GM12878 (cell line): ENCODE results near the gene MCAT. TPM values are rescaled to one million over a fixed set of nuclear protein-coding genes. Genes with fewer than 3 reads are reported as not detected.

Experiments
- ATAC-seq: fragments of 200-7000 bp; cut with Tn5 transposase; 3 replicates; pipeline ENCODE4 v1.9.1; 2020; ENCODE audit warnings: mild to moderate bottlenecking, moderate library complexity
- BruUV-seq: library from RNA; stranded (reverse); fragments of 400-500 nt; replicated peaks from 2 replicates; lab custom pipeline; 2021; lab: Mats Ljungman, UMichigan
- CTCF ChIA-PET: fragments of 300-600 bp; sonication (Branson Sonifier 250); formaldehyde crosslinking; extraction: SDS; loops from one replicate; lab custom pipeline; 2021; ENCODE audit warnings: inconsistent platforms; lab: Yijun Ruan, JAX
- POLR2A ChIA-PET: fragments of 350-600 bp; formaldehyde crosslinking; extraction: SDS; loops from one replicate; lab custom pipeline; 2021; ENCODE audit warnings: inconsistent platforms; lab: Charles Lee
- RAD21 ChIA-PET: fragments of 300-600 bp; sonication (Branson Sonifier 250); formaldehyde crosslinking; loops from one replicate; lab custom pipeline; 2023; ENCODE audit warnings: antibody characterized with exemption; ENCODE audit not compliant: unreplicated experiment; lab: Charles Lee
- SMC1A ChIA-PET: fragments of 300-600 bp; sonication (Branson Sonifier 250); formaldehyde crosslinking; loops from one replicate; lab custom pipeline; 2023; ENCODE audit not compliant: unreplicated experiment, uncharacterized antibody; lab: Charles Lee
- DNase-seq: peaks from one replicate; pipeline ENCODE4 v3.0.0-alpha.2; 2011; ENCODE audit warnings: low read depth, low spot score
- FAIRE-seq: peaks from 3 replicates; lab custom pipeline; 2011; peaks lifted over from hg19 to GRCh38; lab: Jason Lieb, UNC
- H2AFZ ChIP-seq: 2 replicates; pipeline ENCODE4 v1.6.0; 2011; ENCODE audit warnings: low read depth, low read length, control low read depth; ENCODE audit not compliant: control insufficient read depth
- H3K27ac ChIP-seq: 2 replicates; pipeline ENCODE4 v1.5.1; 2011; ENCODE audit warnings: control low read depth; ENCODE audit not compliant: control insufficient read depth, insufficient read depth
- H3K27me3 ChIP-seq, 2 experiments: replicated peaks in 1 of 2; 2 replicates each; pipeline versions ENCODE4 v1.6.0 to v1.6.1; 2011; ENCODE audit warnings: low read length in 1 of 2; ENCODE audit not compliant: control insufficient read depth in 2 of 2, insufficient read depth in 2 of 2
- H3K36me3 ChIP-seq, 2 experiments: 2 replicates each; pipeline ENCODE4 v1.5.1; 2011; ENCODE audit warnings: low read length in 1 of 2; ENCODE audit not compliant: control insufficient read depth in 2 of 2, insufficient read depth in 2 of 2
- H3K4me1 ChIP-seq: 2 replicates; pipeline ENCODE4 v1.6.1; 2011; ENCODE audit warnings: mild to moderate bottlenecking, low read length, moderate library complexity, mixed read lengths; ENCODE audit not compliant: control insufficient read depth, insufficient read depth
- H3K4me2 ChIP-seq: 2 replicates; pipeline ENCODE4 v1.6.0; 2011; ENCODE audit warnings: control low read depth; ENCODE audit not compliant: control insufficient read depth, insufficient read depth
- H3K4me3 ChIP-seq: fragments of 200-600 bp; sonication (generic); 2 replicates; pipeline ENCODE4 v1.5.1; 2016
- H3K79me2 ChIP-seq: 2 replicates; pipeline ENCODE4 v1.6.0; 2011; ENCODE audit warnings: low read length; ENCODE audit not compliant: control insufficient read depth, insufficient read depth
- H3K9ac ChIP-seq: 2 replicates; pipeline ENCODE4 v1.8.0; 2011; ENCODE audit warnings: low read length, control low read depth, mixed read lengths; ENCODE audit not compliant: control insufficient read depth, insufficient read depth
- H3K9me3 ChIP-seq: replicated peaks from 3 replicates; pipeline ENCODE4 v1.5.1; 2011; ENCODE audit warnings: mild to moderate bottlenecking, low read length; ENCODE audit not compliant: control insufficient read depth, insufficient read depth
- H4K20me1 ChIP-seq: 2 replicates; pipeline ENCODE4 v1.6.0; 2011; ENCODE audit not compliant: control insufficient read depth, insufficient read depth
- CEBPZ ChIP-seq: fragments of 150-350 bp; IDR thresholded peaks from 2 replicates; pipeline ENCODE4 v1.6.1; 2016; ENCODE audit warnings: low read depth, low read length
- CHD4 ChIP-seq: fragments of 200-600 bp; sonication (generic); IDR thresholded peaks from 2 replicates; pipeline ENCODE4 v1.6.1; 2016; ENCODE audit warnings: mild to moderate bottlenecking
- MAX ChIP-seq: IDR thresholded peaks from 2 replicates; pipeline ENCODE4 v1.6.1; 2012; ENCODE audit warnings: low read depth, low read length, improper control_type of control experiment
- NRF1 ChIP-seq: conservative IDR thresholded peaks from 2 replicates; pipeline ENCODE4 v1.6.1; 2011; ENCODE audit warnings: mild to moderate bottlenecking, low read depth, low read length, improper control_type of control experiment
- RUNX3 ChIP-seq: IDR thresholded peaks from 2 replicates; pipeline ENCODE4 v1.6.1; 2012; ENCODE audit warnings: low read length, inconsistent platforms
- SREBF1 ChIP-seq: IDR thresholded peaks from 2 replicates; pipeline ENCODE4 v1.6.1; 2012; ENCODE audit warnings: mild to moderate bottlenecking, low read length
- STAT3 ChIP-seq: IDR thresholded peaks from 2 replicates; pipeline ENCODE4 v1.6.1; 2011; ENCODE audit warnings: low read depth, low read length, improper control_type of control experiment
- SUZ12 ChIP-seq: fragments of 200-600 bp; sonication (generic); IDR thresholded peaks from one replicate; pipeline ENCODE4 v1.6.1; 2018; ENCODE audit warnings: antibody characterized with exemption, mild to moderate bottlenecking; ENCODE audit not compliant: unreplicated experiment
- USF2 ChIP-seq: IDR thresholded peaks from 2 replicates; pipeline ENCODE4 v1.6.1; 2011; ENCODE audit warnings: low read depth, low read length, improper control_type of control experiment, borderline replicate concordance
- WGBS: methylation state at CpG from one replicate; pipeline ENCODE4 v1.1.6; 2016; ENCODE audit warnings: low lambda C conversion rate; ENCODE audit not compliant: insufficient replicate concordance, insufficient coverage; ENCODE audit errors: missing lambda C conversion rate; 5-methylcytosine and 5-hydroxymethylcytosine counted together
- in situ Hi-C: fragments of 300-500 bp; cut with MboI; formaldehyde crosslinking; loops from 9 replicates; pipeline ENCODE4 v1.14.3; 2018; ENCODE audit warnings: mixed read lengths
- intact Hi-C: fragments of 100-400 bp; cut with micrococcal nuclease; formaldehyde crosslinking; loops from one replicate; pipeline ENCODE4 v1.14.2; 2022; ENCODE audit not compliant: unreplicated experiment
- polyA plus RNA-seq, 11 experiments: library from polyadenylated mRNA; depleted of rRNA in 4 of 11; unstranded in 6 of 11; stranded (reverse) in 5 of 11; fragments of >200 nt; fragmentation: Nextera tagmentation in 4 of 11; fragmentation: Illumina TruSeq in 1 of 11; extraction: Ambion mirVana in 4 of 11; extraction: Trizol in 1 of 11; gene quantifications; 1 replicate in 1 of 11; 2 replicates in 10 of 11; pipeline versions ENCODE4 v1.2.1 to v1.2.3, GENCODE V29; 2011 to 2016; ENCODE audit warnings: inconsistent platforms in 2 of 11, missing spikeins in 2 of 11, low read depth in 1 of 11
- total RNA-seq, 4 experiments: library from RNA; depleted of rRNA in 3 of 4; stranded (reverse); fragments of >200 nt in 3 of 4; fragmentation: Illumina TruSeq in 1 of 4; extraction: Trizol in 1 of 4; gene quantifications; 2 replicates each; pipeline versions ENCODE4 v1.2.1 to v1.2.3, GENCODE V29; 2013 to 2021
- TF ChIP-seq, protein P1 (sequence below): fragments of 450-650 bp; IDR thresholded peaks from 2 replicates; pipeline ENCODE4 v1.6.1; 2018; ENCODE audit warnings: borderline replicate concordance, mild to moderate bottlenecking; ENCODE audit not compliant: partially characterized antibody
- TF ChIP-seq, protein P2 (sequence below): fragments of 450-650 bp; IDR thresholded peaks from 2 replicates; pipeline ENCODE4 v1.6.1; 2017; ENCODE audit warnings: mild to moderate bottlenecking
- TF ChIP-seq, protein P3 (sequence below): fragments of 450-650 bp; IDR thresholded peaks from 2 replicates; pipeline ENCODE4 v1.6.1; 2017; ENCODE audit warnings: antibody characterized with exemption, mild to moderate bottlenecking, moderate library complexity

Gene MCAT
- total and polyA plus RNA-seq, 10 of the 15 experiments (the other 5 are each of a cell fraction or from before 2014, with no cell fraction given), result 3.6 to 29.1 (median 19.3) TPM

DNA sequence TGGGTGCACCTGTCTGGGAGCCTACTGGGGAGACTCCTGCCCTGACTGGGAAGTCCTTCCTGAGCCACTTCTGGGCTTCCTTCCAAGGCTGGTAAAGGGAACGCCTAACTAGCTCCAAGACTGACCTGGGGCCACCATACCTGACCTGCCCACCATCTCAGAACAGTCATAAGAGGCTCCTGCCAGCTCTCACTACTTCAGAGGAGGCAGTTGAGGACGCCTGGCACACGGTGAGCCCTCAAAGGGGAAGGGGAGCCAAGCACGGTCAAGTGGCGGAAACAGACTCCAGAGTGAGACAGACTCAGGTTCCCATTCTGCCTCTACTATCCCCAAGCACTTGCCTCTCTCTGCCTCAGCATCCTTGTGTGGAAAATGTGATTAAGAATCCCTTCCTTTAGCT, 7.6 kb downstream of the MCAT start:
- no peak overlapping the region for H3K4me2 ChIP-seq
- H2AFZ ChIP-seq, result no peak overlapping the region
- no peak overlapping the region for H3K27ac ChIP-seq
- ATAC-seq, result no peak
- no peaks in the 10 kb centered on the region for H4K20me1 ChIP-seq
- FAIRE-seq, result no peak
- WGBS, result 80% methylated on average over 5 of the region's 5 CpGs
- CTCF ChIA-PET, result interaction anchor here (0.6 to 1.5 kb wide), 9 partner anchors 12 to 304 kb away, joined by 3 to 5 read pairs (median 3); partner anchors contain the start of gene BIK
- no peak for DNase-seq
- no peaks in the 10 kb centered on the region for H3K79me2 ChIP-seq
- no peak overlapping the region for H3K4me3 ChIP-seq
- H3K27me3 ChIP-seq, result no peaks in the 10 kb centered on the region
- SMC1A ChIA-PET, result interaction anchor here (0.5 kb wide), 1 partner anchor 30 kb away, joined by 3 read pairs; no protein-coding TSS in a partner anchor
- in situ Hi-C loops (no loop called here), intact Hi-C loops (no loop called here)
- H3K4me1 ChIP-seq, result no peaks in the 10 kb centered on the region
- no peak overlapping the region for H3K9ac ChIP-seq
- peaks cover 6 to 25% of the 10 kb centered on the region in 2 experiments for H3K36me3 ChIP-seq
- RAD21 ChIA-PET, result no interaction called here
- POLR2A ChIA-PET, result no interaction called here
- no TSS peak for BruUV-seq
- H3K9me3 ChIP-seq, result no peaks in the 10 kb centered on the region
- no peak for TF ChIP-seq CHD4
- no peak for TF ChIP-seq SUZ12
- no peak for TF ChIP-seq SREBF1
- TF ChIP-seq STAT3, result no peak
- no peak for TF ChIP-seq NRF1
- TF ChIP-seq RUNX3, result no peak
- TF ChIP-seq, protein P1, sequence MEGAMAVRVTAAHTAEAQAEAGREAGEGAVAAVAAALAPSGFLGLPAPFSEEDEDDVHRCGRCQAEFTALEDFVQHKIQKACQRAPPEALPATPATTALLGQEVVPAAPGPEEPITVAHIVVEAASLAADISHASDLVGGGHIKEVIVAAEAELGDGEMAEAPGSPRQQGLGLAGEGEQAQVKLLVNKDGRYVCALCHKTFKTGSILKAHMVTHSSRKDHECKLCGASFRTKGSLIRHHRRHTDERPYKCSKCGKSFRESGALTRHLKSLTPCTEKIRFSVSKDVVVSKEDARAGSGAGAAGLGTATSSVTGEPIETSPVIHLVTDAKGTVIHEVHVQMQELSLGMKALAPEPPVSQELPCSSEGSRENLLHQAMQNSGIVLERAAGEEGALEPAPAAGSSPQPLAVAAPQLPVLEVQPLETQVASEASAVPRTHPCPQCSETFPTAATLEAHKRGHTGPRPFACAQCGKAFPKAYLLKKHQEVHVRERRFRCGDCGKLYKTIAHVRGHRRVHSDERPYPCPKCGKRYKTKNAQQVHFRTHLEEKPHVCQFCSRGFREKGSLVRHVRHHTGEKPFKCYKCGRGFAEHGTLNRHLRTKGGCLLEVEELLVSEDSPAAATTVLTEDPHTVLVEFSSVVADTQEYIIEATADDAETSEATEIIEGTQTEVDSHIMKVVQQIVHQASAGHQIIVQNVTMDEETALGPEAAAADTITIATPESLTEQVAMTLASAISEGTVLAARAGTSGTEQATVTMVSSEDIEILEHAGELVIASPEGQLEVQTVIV, result no peak
- TF ChIP-seq, protein P2, sequence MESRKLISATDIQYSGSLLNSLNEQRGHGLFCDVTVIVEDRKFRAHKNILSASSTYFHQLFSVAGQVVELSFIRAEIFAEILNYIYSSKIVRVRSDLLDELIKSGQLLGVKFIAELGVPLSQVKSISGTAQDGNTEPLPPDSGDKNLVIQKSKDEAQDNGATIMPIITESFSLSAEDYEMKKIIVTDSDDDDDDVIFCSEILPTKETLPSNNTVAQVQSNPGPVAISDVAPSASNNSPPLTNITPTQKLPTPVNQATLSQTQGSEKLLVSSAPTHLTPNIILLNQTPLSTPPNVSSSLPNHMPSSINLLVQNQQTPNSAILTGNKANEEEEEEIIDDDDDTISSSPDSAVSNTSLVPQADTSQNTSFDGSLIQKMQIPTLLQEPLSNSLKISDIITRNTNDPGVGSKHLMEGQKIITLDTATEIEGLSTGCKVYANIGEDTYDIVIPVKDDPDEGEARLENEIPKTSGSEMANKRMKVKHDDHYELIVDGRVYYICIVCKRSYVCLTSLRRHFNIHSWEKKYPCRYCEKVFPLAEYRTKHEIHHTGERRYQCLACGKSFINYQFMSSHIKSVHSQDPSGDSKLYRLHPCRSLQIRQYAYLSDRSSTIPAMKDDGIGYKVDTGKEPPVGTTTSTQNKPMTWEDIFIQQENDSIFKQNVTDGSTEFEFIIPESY, result no peak
- TF ChIP-seq USF2, result no peak
- TF ChIP-seq CEBPZ, result no peak
- TF ChIP-seq MAX, result no peak
- TF ChIP-seq, protein P3, sequence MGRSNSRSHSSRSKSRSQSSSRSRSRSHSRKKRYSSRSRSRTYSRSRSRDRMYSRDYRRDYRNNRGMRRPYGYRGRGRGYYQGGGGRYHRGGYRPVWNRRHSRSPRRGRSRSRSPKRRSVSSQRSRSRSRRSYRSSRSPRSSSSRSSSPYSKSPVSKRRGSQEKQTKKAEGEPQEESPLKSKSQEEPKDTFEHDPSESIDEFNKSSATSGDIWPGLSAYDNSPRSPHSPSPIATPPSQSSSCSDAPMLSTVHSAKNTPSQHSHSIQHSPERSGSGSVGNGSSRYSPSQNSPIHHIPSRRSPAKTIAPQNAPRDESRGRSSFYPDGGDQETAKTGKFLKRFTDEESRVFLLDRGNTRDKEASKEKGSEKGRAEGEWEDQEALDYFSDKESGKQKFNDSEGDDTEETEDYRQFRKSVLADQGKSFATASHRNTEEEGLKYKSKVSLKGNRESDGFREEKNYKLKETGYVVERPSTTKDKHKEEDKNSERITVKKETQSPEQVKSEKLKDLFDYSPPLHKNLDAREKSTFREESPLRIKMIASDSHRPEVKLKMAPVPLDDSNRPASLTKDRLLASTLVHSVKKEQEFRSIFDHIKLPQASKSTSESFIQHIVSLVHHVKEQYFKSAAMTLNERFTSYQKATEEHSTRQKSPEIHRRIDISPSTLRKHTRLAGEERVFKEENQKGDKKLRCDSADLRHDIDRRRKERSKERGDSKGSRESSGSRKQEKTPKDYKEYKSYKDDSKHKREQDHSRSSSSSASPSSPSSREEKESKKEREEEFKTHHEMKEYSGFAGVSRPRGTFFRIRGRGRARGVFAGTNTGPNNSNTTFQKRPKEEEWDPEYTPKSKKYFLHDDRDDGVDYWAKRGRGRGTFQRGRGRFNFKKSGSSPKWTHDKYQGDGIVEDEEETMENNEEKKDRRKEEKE, result no peak
